PC-3 (cell line): ENCODE data around the gene ASPSCR1.

ENCODE experiments used
- EZH2phosphoT487 ChIP-seq: fragments of 300-600 bp; sonication (generic); IDR thresholded peaks from 2 replicates; pipeline ENCODE4 v1.6.1; 2018; ENCODE audit warnings: mild to moderate bottlenecking, antibody characterized with exemption, low read length, borderline replicate concordance
- TF ChIP-seq, protein P1 (sequence below): fragments of 300-600 bp; sonication (generic); conservative IDR thresholded peaks from 2 replicates; pipeline ENCODE4 v1.5.1; 2017; ENCODE audit warnings: antibody characterized with exemption, low read depth, mild to moderate bottlenecking, low read length

DNA sequence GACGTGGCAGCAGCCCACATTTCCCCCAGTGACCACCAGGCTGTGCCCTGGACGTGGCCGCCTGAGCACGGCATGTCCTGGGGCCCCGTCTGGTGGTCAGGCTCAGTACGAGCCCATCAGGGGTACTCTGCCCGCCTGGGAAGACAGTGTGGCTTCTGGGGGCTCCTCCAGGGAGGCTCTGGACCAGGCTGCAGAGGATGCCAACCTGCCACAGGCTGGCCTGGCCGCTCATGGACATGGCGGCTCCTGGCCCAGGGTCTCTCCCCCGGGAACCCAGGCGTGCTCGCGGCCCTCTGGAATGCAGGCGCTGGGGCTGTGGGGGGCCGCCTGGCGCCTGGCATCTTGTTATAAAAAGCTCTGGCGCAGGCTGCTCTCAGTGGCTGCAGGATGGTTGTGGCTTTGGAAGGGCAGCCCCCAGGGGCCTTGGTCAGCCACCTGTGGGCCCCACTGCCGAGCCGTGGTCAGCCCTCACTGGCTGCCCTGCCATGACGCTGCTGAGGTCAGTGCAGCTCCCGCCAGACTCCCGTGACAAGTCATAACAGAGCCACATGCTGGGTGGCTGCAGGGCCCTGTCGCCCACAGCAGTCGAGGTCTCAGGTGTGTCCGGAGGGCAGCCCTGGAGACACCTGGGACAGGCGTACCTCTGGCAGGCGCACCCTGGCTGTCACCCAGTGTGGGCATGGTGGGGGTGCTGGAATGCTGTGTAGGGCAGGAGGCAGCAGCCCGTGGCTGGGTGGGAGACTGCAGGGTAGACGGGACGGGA lies 30.2 kb downstream of the ASPSCR1 start:
- TF ChIP-seq, protein P1, sequence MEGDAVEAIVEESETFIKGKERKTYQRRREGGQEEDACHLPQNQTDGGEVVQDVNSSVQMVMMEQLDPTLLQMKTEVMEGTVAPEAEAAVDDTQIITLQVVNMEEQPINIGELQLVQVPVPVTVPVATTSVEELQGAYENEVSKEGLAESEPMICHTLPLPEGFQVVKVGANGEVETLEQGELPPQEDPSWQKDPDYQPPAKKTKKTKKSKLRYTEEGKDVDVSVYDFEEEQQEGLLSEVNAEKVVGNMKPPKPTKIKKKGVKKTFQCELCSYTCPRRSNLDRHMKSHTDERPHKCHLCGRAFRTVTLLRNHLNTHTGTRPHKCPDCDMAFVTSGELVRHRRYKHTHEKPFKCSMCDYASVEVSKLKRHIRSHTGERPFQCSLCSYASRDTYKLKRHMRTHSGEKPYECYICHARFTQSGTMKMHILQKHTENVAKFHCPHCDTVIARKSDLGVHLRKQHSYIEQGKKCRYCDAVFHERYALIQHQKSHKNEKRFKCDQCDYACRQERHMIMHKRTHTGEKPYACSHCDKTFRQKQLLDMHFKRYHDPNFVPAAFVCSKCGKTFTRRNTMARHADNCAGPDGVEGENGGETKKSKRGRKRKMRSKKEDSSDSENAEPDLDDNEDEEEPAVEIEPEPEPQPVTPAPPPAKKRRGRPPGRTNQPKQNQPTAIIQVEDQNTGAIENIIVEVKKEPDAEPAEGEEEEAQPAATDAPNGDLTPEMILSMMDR, result no peak
- no peak for TF ChIP-seq EZH2phosphoT487
